NB4 (cell line): ENCODE measurements around the gene UTP14A.

Experiments used
- CTCF ChIP-seq: IDR thresholded peaks from one replicate; pipeline ENCODE4 v1.5.1; 2012; ENCODE audit warnings: low read depth, low read length
- MAX ChIP-seq: IDR thresholded peaks from 2 replicates; pipeline ENCODE4 v1.6.1; 2011; ENCODE audit warnings: low read depth, low read length
- POLR2A ChIP-seq: IDR thresholded peaks from 2 replicates; pipeline ENCODE4 v1.6.1; 2011; ENCODE audit warnings: mild to moderate bottlenecking; ENCODE audit not compliant: insufficient read length; ENCODE audit errors: extremely low read depth

GRCh38 chrX:129954804-129955203, 48.8 kb downstream of the UTP14A start:
- no peak for TF ChIP-seq POLR2A
- TF ChIP-seq CTCF: no peak
- no peak for TF ChIP-seq MAX
